Ascending aorta (tissue), 2 donors: Measurements from ENCODE around the gene NCOA3. TPM values are rescaled to one million over a fixed set of nuclear protein-coding genes. Genes with fewer than 3 reads are reported as not detected.
A peak's percentile ranks its signal among the peaks of the same experiment; 100 is the strongest.

Experiments used
- DNase-seq, 2 donors: peaks; one replicate each; pipeline ENCODE4 v3.0.0-alpha.2; 2019; ENCODE audit warnings: low spot score in 2 of 2
- H3K27ac ChIP-seq, 2 donors: fragments of 200-600 bp; sonication (generic); one replicate each; pipeline ENCODE4 v1.5.1; 2016 to 2017; ENCODE audit warnings: mild to moderate bottlenecking in 1 of 2
- H3K27me3 ChIP-seq: fragments of 200-600 bp; sonication (generic); one replicate; pipeline ENCODE4 v1.5.1; 2017
- H3K36me3 ChIP-seq, 2 donors: fragments of 200-600 bp; sonication (generic); one replicate each; pipeline ENCODE4 v1.5.1; 2016
- H3K4me1 ChIP-seq, 2 donors: fragments of 200-600 bp; sonication (generic); one replicate each; pipeline ENCODE4 v1.5.1; 2016 to 2017; ENCODE audit warnings: mild to moderate bottlenecking in 1 of 2
- H3K4me3 ChIP-seq, 2 donors: fragments of 200-600 bp; sonication (generic); one replicate each; pipeline ENCODE4 v1.5.1; 2016 to 2017; ENCODE audit warnings: mild to moderate bottlenecking in 1 of 2
- H3K9me3 ChIP-seq, 2 donors: fragments of 200-600 bp; sonication (generic); one replicate each; pipeline ENCODE4 v1.5.1; 2016
- CTCF ChIP-seq, 3 experiments: fragments of 200-600 bp in 2 of 3; fragments of 450-650 bp in 1 of 3; sonication (generic) in 2 of 3; IDR thresholded peaks; one replicate each; pipeline ENCODE4 v1.5.1; 2016 to 2019; ENCODE audit warnings: antibody characterized with exemption in 3 of 3, mild to moderate bottlenecking in 1 of 3, moderate library complexity in 1 of 3
- intact Hi-C: fragments of 100-400 bp; cut with DNase I; formaldehyde crosslinking; loops from one replicate; pipeline ENCODE4 v1.15.1; 2023
- total RNA-seq: library from RNA; depleted of rRNA; stranded (reverse); fragments of >200 nt; gene quantifications from one replicate; pipeline ENCODE4 v1.1.0, GENCODE V29; 2016

NCOA3 gene
- total RNA-seq, 1 donor from 2014 or later = 26.3 TPM

- no peaks in the 10 kb centered on the region for H3K36me3 ChIP-seq
- no peak for TF ChIP-seq CTCF (IDR thresholded peaks at IDR 0.05)
- intact Hi-C loops = loop anchor here (2.0 to 10.0 kb wide), 6 partner anchors 36 to 306 kb away; no protein-coding TSS in a partner anchor
- DNase-seq = no peak
- no peak overlapping the region for H3K4me3 ChIP-seq
- H3K27me3 ChIP-seq = no peaks in the 10 kb centered on the region
- no peaks in the 10 kb centered on the region for H3K9me3 ChIP-seq
- H3K4me1 ChIP-seq = peaks cover 0 to 9% of the 10 kb centered on the region in 2 donors
- H3K27ac ChIP-seq = peak overlapping the region; percentile 91 to 98
Observed at GRCh38 chr20:47500554-47500953, 1.1 kb upstream of the NCOA3 start.

GRCh38 chr20:47501116-47501481 is 588 bp upstream of the NCOA3 start:
- intact Hi-C loops = loop anchor here (2.0 to 10.0 kb wide), 6 partner anchors 36 to 306 kb away; no protein-coding TSS in a partner anchor

GRCh38 chr20:47502271-47503239 is 868 bp downstream of the NCOA3 start:
- intact Hi-C loops = loop anchor here (5.0 to 10.0 kb wide), 4 partner anchors 75 to 308 kb away; no protein-coding TSS in a partner anchor
- Histone ChIP-seq H3K27me3 (no peaks in the 10 kb centered on the region), H3K27ac (peak overlapping the region; percentile 91 to 98), H3K4me1 (peaks cover 0 to 13% of the 10 kb centered on the region in 2 donors), H3K36me3 (no peaks in the 10 kb centered on the region), H3K9me3 (no peaks in the 10 kb centered on the region), H3K4me3 (peak overlapping the region; percentile 76 to 98)
- DNase-seq = peak in 1 of 2 donors; percentile 65
- no peak for TF ChIP-seq CTCF (IDR thresholded peaks at IDR 0.05)

More at GRCh38 chr20:47501116-47501481, 588 bp upstream of the NCOA3 start:
- no peaks in the 10 kb centered on the region for H3K27me3 ChIP-seq
- H3K4me3 ChIP-seq = peak overlapping the region; percentile 76 to 98
- H3K36me3 ChIP-seq = no peaks in the 10 kb centered on the region
- DNase-seq = no peak
- no peaks in the 10 kb centered on the region for H3K9me3 ChIP-seq
- H3K27ac ChIP-seq = peak overlapping the region; percentile 91 to 98
- H3K4me1 ChIP-seq = peaks cover 0 to 9% of the 10 kb centered on the region in 2 donors
- no peak for TF ChIP-seq CTCF (IDR thresholded peaks at IDR 0.05)

GRCh38 chr20:47503685-47504084 is 2.0 kb downstream of the NCOA3 start:
- peak overlapping the region; percentile 76 to 98 for H3K4me3 ChIP-seq
- intact Hi-C loops = loop anchor here (5.0 to 10.0 kb wide), 4 partner anchors 74 to 309 kb away; no protein-coding TSS in a partner anchor

GRCh38 chr20:47506335-47506734 is 4.6 kb downstream of the NCOA3 start:
- peaks cover 0 to 14% of the 10 kb centered on the region in 2 donors for H3K4me1 ChIP-seq
- H3K36me3 ChIP-seq = no peaks in the 10 kb centered on the region
- no peak overlapping the region for H3K4me3 ChIP-seq
- no peak for DNase-seq
- no peaks in the 10 kb centered on the region for H3K9me3 ChIP-seq
- TF ChIP-seq CTCF (IDR thresholded peaks at IDR 0.05) = no peak
- no peaks in the 10 kb centered on the region for H3K27me3 ChIP-seq
- intact Hi-C loops = loop anchor here (10.0 kb wide), 2 partner anchors 108 to 312 kb away; no protein-coding TSS in a partner anchor
- no peak overlapping the region for H3K27ac ChIP-seq

More at GRCh38 chr20:47503685-47504084, 2.0 kb downstream of the NCOA3 start:
- Histone ChIP-seq H3K9me3 (no peaks in the 10 kb centered on the region), H3K36me3 (no peaks in the 10 kb centered on the region), H3K4me1 (peaks cover 0 to 14% of the 10 kb centered on the region in 2 donors), H3K27me3 (no peaks in the 10 kb centered on the region), H3K27ac (no peak overlapping the region)
- TF ChIP-seq CTCF (IDR thresholded peaks at IDR 0.05) = no peak
- no peak for DNase-seq
